ENCODE results near the gene PLXNC1.

DNA sequence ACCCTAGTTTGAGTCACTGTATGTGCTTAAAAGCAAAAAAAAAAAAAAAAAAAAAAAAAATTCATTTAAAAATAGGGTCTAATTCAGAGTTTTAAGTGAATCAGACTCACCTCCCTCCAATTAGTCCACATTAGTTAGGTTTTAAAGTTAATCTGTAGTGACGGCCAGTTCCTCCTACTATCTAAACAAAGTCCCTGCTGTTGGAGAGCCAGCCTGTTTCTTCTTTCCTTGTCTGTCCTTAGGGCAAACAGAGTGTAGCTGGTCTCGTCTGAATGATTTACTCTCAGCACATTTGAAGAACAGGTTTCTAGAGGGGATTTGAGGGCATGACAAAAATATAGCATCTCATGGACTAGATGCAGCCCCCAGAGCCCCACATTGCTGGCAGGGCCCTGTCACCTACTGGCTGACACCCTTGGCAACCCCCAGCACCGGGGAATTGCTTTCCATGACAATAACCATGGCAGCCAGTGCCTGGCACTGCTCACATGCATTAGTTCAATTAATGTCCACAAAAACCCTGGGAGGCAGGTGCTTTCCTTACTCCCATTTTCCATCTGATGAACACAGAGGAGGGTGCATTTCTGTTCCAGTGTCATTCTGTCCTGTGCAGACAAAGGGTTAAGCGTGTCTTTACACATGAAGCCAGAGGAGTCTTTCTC is 138.3 kb downstream of the PLXNC1 start:
- no peak for TF ChIP-seq CTCF (IDR thresholded peaks at IDR 0.05)
- TF ChIP-seq POLR2A (IDR thresholded peaks at IDR 0.05), result no peak
